GM19025 (cell line): ENCODE results near the gene HCN2.
"Not testable (repeated sequence)": the region's sequence is repeated elsewhere in the genome, so short reads cannot be mapped to it uniquely, and the experiment has no call there.

ENCODE experiments used
- ATAC-seq: cut with Tn5 transposase; IDR thresholded peaks from one replicate; pipeline ENCODE4 v1.9.1; 2021; ENCODE audit warnings: mild to moderate bottlenecking, low read depth, moderate library complexity; ENCODE audit not compliant: unreplicated experiment

Gene HCN2

DNA sequence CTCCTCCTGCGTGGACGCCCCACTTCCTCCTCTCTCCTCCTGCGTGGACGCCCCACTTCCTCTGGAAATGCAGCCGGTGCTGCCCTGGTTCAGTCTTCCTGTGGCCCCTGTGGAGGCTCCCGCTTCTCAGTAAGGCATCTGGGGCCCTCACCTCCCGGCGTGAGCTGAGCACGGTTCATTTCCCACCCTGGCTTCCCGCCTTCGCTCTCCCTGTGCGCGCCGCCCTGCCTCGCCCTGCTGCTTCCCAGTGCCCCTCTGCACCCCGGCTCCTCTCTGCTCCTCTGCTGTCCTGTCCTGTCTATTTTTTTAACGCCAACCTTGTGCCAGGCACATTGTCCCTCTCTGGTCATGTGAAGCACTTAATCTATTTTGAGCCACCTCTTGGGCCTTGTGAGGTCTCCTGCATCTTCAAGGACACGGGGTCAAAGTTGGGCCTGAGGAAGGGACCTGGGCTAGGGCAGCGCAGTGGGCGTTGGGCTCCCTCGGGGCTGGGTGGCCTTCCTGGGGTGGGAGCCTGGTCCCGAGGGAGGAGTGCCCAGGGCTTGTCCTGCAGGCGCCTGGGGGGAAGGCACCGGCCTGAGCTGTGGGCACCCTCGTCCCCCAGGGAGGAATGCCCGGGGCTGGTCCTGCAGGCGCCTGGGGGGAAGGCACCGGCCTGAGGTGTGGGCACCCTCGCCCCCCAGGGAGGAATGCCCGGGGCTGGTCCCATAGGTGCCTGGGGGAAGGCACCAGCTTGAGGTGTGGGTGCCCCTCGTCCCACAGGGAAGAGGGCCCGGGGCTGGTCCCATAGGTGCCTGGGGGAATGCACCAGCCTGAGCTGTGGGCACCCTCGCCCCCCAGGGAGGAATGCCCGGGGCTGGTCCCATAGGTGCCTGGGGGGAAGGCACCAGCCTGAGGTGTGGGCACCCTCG is 13.0 kb downstream of the HCN2 start:
- ATAC-seq: no peak

DNA sequence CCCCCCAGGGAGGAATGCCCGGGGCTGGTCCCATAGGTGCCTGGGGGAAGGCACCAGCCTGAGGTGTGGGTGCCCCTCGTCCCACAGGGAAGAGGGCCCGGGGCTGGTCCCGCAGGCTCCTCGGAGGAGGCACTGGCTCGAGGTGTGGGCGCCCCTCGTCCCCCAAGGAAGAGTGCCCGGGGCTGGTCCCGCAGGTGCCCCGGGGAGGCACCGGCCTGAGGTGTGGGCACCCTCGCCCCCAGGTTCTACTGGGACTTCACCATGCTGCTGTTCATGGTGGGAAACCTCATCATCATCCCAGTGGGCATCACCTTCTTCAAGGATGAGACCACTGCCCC is 13.6 kb downstream of the HCN2 start:
- ATAC-seq: not testable (repeated sequence)

DNA sequence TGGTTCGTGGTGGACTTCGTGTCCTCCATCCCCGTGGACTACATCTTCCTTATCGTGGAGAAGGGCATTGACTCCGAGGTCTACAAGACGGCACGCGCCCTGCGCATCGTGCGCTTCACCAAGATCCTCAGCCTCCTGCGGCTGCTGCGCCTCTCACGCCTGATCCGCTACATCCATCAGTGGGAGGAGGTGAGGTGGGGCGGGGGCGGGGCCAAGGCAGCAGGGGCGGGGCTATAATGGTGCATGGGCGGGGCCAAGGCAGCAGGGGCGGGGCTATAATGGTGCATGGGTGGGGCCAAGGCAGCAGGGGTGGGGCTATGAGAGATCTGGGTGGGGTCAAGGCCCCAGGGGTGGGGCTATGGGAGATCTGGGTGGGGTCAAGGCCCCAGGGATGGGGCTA is 14.1 kb downstream of the HCN2 start:
- ATAC-seq: not testable (repeated sequence)

DNA sequence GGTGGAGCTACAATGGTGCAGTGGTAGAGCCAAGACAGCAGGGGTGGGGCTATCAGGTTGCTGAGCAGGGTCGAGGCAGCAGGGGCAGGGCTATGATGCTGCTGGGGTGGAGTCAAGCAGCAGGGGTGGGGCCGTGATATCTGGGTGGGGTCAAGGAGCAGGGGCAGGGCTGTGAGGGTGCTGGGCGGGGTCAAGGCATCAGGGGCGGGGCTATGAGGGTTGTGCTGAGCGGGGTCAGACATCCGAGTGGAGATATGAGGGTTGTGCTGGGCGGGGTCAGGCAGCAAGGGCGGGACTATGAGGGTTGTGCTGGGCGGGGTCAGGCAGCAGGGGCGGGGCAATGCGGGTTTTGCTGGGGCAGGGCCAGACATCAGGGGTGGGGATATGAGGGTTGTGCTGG is 14.7 kb downstream of the HCN2 start:
- no peak for ATAC-seq

DNA sequence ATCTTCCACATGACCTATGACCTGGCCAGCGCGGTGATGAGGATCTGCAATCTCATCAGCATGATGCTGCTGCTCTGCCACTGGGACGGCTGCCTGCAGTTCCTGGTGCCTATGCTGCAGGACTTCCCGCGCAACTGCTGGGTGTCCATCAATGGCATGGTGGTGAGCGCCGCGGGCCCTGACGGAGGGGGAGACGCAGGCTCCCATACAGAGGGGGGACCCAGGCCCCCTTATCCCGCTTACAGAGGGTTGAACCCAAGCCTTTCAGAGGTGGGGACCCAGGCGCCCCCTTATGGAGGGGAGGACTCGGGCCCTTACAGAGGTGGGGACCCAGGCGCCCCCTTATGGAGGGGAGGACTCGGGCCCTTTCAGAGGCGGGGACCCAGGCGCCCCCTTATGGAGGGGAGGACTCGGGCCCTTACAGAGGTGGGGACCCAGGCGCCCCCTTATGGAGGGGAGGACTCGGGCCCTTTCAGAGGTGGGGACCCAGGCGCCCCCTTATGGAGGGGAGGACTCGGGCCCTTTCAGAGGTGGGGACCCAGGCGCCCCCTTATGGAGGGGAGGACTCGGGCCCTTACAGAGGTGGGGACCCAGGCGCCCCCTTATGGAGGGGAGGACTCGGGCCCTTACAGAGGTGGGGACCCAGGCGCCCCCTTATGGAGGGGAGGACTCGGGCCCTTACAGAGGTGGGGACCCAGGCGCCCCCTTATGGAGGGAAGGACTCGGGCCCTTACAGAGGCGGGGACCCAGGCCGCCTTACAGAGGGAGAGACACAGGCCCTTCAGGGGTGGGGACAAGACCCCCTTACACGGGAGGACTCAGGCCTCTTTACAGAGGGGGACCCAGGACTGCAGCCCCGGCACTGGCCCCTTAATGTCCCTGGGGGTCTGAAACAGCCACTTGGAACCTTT is 15.6 kb downstream of the HCN2 start:
- ATAC-seq: not testable (repeated sequence)

DNA sequence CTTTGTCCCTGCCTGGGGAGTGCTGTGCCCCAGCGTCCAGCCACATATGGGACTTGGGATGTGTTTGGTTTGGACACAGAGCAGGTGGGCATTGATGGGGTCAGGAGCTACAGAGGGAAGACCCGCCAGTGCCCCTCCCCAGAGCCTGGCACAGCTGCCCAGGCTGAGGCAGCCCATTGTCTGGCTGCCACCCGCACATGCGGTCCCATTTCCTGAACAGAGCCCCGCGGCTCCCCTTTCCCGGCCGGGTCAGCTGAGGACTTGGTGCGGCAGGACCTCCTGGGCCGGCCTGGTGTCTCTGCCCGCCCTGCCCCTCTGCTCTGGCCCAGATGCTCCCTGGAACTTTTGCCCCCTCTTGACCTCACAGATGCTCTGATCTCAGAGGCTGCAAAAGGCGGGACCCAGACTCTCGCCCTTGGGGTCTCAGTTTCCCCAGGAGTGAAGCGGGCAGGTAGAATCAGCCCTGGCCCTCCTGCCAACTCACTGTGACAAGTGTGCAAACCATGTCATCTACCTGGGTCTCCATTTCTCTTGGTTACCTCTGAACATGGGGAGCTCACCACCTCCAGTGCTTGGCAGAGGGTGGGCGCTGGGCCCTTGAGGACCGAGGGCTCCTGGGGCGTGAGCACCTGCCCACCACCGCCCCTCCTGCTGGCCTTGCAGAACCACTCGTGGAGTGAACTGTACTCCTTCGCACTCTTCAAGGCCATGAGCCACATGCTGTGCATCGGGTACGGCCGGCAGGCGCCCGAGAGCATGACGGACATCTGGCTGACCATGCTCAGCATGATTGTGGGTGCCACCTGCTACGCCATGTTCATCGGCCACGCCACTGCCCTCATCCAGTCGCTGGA is 17.8 kb downstream of the HCN2 start:
- no peak for ATAC-seq

DNA sequence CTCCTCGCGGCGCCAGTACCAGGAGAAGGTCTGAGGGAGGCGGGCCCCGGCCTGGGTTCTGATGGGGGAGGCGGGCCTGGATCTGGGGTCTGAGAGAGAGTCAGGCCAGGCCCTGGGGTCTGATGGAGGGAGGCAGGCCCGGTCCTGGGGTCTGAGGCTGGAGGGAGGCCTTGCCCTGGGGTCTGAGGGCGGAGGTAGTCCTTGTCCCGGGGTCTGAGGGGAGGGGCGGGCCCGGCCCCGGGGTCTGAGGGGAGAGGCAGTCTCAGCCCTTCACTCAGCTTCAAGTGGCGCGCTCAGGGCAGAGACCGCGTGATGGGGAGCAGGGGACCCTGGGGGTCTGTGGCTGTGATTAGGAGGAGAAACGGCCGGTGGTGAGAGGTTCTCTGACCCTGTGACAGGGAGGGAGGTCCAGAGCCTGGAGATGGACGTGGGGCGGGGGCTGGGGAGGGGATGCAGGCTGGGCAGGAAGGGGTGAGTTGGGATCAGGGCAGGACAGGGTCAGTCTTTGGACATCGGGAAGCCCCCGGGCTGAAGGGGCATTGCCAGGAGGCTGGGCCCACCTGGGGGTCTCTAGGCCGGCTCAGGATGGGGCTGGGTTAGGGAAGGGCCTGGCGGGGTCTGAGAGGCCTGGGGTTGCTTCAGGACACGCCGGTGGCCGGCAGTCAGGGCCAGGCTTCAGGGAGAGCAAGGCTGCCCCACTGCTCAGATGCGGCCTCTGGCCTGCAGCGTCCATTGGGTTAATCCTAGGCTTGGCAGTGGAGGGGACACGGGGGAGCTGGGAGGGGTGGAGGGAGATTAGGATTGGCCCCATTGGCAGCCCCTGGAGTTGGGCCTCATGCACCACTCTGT is 18.7 kb downstream of the HCN2 start:
- no peak for ATAC-seq

DNA sequence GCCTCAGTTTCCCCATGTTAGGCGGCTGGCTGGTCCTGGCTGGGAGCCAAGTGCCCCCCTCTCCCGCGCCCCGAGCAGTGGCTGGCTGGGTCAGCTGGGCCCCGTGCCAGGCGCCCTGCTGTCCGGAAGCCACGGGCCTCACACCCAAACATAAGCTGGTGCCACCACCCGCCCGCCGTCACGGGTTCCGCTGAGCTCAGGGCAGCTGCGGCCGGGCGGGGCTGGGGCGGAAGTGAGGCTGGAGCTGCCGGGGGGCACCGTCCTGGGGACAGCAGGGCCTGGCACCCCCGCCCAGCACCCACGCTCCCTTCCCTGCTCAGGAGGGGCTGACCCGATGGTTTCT is 19.3 kb downstream of the HCN2 start:
- ATAC-seq: no peak

DNA sequence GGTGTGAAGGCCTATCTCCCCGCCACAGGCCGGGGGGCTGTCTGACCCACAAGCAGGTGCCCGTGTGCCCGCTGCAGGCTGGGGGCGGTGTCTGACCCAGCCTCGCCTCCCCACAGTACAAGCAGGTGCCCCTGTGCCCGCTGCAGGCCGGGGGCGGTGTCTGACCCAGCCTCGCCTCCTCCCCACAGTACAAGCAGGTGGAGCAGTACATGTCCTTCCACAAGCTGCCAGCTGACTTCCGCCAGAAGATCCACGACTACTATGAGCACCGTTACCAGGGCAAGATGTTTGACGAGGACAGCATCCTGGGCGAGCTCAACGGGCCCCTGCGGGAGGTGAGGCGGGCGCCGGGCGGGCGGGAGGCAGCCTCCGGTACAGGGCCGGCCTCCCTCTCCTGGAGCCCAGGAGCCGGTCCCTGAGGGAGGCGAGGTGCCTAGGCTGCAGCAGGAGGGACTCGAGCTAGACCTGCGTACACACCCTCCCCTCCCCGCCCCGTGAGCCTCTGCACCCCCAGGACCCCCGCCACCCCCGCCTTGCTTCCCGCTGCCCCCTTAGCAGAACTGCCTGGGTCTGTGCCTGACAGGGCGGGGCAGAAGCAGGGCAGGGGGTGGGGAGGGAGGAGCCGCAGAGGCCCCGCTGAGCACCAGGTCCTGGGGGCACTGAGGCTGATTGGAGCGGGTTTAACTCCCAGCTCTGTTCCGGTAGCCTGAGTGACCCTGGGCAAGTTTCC is 20.6 kb downstream of the HCN2 start:
- ATAC-seq: no peak

DNA sequence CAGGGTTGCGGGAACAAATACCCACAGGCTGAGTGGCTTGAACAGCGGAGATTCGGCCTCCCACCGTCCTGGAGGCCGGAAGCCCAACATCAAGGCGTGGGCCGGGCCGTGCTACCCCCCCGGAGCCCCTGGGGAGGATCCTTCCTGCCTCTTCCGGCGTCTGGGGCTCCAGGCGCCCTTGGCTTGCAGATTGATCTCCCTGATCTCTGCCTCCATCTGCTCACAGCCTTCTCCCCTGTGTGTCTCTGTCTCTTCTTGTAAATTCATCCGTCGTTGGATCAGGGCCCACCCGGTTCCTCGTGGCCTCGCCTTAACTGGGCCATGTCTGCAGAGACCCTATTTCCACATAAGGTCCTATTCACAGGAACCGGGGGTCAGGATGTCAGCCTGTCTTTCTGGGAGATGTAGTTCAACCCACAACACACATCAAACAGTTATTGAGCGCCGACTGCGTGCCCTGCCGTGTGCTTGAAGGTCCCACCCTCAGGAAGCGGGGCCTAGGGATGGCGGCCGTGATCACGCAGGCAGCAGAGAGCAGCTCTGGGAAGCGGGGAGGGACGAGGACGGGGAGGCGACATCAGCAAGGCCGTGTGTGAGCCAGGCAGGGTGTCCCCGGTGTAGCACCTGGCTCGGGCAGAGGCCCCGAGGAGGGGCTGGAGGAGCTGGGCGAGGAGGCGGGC is 21.3 kb downstream of the HCN2 start:
- no peak for ATAC-seq

DNA sequence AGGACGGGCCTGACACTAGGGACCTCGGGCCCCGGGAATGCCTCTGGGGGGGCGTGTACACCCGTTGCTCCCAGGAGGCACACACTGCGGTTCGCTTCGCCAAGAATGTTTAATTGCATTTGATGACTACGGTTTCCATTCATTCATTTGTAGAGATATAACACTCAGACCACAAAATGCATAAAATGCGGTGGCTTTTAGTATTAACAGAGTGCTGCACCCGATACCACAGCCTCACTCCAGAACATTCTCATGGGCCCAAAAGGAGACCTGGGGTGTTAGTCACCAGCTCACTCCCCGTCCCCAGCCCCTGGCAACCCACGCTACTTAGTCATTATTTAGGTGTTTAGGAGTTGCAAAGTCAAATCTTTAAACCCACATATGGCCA is 21.8 kb downstream of the HCN2 start:
- ATAC-seq: no peak

DNA sequence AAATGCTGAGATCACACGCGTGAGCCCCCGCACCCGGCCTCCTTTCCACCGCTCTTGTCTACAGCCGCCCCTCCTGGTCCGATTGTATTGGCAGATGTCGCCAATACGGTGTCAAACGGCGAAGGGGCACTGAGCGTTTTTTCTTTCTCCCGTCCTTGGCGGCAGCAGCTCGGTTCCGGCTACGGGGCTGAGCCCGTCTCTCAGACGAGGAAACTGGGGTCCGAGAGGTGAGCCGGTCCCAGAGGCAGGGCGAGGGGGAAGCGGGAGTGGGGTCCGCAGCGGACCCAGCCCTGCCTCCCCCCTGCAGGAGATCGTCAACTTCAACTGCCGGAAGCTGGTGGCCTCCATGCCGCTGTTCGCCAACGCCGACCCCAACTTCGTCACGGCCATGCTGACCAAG is 23.3 kb downstream of the HCN2 start:
- ATAC-seq: no peak

DNA sequence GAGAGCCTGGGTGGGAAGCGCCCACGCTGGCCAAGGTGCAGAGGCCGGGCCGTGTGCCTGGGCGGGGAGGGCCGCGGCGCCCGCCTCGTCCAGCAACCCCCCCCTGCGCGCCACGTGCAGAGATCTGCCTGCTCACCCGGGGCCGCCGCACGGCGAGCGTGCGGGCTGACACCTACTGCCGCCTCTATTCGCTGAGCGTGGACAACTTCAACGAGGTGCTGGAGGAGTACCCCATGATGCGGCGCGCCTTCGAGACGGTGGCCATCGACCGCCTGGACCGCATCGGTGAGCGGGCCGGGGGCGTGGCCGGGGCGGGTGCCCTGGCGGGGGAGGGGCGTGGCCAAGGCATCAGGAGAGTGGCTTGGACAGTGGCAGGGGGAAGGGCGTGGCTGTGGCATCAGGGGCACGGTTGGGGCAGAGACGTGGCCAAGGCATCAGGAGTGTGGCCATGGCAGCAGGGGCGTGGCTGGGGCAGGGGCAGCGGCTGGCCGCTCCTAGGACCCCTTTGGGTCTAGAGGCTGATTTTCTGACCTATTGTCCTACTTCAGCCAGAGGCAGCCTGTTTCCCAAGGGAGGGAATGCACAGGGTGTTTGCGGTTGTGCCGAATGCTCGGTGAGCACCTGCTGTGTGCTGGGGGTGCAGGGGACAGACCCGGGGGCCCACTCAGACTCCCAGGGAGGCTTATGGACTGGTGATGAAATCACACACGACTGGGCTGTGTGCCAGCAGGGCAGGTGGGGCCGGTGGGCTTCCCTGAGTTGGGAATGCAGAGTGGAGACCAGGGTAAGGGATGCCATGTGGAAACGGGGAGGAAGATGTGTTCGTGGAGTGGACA is 24.3 kb downstream of the HCN2 start:
- ATAC-seq: no peak

DNA sequence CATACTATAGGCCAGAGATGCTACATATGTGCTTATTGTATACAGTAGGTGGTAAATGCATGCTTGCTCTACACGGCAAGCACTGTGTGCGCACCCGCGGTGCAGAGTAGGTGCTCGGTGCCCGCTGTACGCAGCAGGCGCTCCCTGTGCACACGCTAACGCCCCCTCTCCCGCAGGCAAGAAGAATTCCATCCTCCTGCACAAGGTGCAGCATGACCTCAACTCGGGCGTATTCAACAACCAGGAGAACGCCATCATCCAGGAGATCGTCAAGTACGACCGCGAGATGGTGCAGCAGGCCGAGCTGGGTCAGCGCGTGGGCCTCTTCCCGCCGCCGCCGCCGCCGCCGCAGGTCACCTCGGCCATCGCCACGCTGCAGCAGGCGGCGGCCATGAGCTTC is 25.9 kb downstream of the HCN2 start:
- no peak for ATAC-seq

DNA sequence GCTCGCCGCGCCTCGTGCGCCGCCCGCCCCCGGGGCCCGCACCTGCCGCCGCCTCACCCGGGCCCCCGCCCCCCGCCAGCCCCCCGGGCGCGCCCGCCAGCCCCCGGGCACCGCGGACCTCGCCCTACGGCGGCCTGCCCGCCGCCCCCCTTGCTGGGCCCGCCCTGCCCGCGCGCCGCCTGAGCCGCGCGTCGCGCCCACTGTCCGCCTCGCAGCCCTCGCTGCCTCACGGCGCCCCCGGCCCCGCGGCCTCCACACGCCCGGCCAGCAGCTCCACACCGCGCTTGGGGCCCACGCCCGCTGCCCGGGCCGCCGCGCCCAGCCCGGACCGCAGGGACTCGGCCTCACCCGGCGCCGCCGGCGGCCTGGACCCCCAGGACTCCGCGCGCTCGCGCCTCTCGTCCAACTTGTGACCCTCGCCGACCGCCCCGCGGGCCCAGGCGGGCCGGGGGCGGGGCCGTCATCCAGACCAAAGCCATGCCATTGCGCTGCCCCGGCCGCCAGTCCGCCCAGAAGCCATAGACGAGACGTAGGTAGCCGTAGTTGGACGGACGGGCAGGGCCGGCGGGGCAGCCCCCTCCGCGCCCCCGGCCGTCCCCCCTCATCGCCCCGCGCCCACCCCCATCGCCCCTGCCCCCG is 26.5 kb downstream of the HCN2 start:
- no peak for ATAC-seq

DNA sequence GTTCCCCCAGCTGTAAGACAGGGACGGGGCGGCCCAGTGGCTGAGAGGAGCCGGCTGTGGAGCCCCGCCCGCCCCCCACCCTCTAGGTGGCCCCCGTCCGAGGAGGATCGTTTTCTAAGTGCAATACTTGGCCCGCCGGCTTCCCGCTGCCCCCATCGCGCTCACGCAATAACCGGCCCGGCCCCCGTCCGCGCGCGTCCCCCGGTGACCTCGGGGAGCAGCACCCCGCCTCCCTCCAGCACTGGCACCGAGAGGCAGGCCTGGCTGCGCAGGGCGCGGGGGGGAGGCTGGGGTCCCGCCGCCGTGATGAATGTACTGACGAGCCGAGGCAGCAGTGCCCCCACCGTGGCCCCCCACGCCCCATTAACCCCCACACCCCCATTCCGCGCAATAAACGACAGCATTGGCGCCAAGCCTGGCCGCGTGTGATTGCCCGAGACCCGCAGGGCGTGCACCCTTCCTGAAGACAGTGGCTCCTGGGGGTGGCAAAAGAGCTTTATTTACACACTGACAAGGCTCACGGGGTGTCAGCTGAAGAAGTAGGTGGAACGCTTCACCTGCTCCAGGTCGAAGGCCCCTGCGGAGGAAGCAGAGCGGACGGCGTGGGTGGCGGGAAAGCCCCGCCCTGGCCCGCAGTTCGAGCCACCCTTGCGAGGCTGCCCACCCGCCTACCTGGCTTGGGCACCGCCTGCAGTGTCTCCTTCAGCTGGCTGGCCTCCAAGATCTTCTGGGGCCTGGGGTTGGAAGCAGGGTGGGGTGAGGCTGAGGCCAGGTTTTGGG is 27.3 kb downstream of the HCN2 start:
- no peak for ATAC-seq
